NCI-H1092 treated with DMSO at 0.1 percent for 48 hours (cell line): ENCODE measurements around the gene EXOC4.

Source experiments
- DNase-seq: peaks from one replicate; lab custom pipeline; 2025; lab: John Stamatoyannopoulos, UW

The EXOC4 gene

DNA sequence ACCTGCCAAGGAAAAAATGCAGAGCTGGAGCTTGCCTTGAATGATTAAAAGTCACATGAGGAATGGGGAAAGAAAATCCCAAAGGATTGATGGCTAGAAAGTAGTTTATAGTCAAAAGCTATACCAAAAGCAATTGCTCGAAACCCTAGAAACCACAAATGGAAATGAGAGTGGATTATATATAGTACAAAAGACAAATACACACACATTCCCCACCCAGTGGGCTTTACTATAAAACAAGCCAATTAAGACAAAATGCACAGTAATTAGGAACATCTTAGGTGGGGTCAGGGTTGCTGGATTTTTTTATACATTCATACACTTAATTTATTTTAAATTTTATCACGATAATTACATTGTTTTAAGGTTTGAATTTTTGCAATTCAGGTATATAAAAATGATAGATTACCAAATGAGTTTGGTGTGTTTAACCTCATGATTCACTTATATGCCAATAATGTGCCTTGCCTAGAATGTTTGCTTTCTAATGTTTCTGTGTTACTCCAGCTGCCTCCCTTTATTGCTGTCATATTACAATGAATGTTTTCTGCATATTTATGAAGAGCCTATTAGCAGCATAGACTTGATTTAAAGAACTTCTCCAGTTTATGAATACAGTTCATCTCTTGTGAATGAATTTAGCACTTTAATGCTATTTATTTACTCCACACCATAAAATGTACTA lies 421.3 kb downstream of the EXOC4 start:
- peak; percentile 20 for DNase-seq

DNA sequence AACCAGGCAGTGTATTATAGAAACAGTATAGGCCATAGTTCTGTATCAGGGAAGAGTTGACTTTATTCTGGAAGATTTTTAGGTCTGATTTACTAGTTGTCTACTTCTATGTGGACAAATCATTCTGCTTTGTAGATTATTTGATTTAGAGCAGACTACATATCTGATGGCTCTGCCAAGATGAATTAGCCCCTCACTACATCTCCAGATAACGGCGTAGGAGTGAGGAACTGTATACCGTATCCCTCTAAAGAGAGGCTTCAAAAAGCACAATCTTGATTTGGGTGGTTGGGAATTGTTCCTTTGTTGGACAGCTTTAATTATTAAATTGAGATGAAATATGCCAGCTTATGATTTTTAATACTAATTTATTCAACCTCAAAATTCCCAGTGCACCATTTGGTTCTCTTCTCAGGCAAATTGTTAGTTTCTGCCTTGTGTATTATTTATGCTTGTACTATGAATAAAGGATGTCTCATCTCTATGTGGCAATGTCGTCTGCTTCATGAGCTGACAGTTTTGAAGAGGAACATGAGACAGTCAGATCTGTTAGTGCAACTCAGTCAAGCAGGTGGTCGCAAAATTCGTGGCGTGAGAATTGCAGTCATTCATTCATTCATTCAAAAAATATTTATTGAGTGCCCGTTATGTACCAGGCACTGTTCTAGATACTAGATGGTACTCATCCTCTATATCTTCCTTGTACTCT lies 422.8 kb downstream of the EXOC4 start:
- no peak for DNase-seq

DNA sequence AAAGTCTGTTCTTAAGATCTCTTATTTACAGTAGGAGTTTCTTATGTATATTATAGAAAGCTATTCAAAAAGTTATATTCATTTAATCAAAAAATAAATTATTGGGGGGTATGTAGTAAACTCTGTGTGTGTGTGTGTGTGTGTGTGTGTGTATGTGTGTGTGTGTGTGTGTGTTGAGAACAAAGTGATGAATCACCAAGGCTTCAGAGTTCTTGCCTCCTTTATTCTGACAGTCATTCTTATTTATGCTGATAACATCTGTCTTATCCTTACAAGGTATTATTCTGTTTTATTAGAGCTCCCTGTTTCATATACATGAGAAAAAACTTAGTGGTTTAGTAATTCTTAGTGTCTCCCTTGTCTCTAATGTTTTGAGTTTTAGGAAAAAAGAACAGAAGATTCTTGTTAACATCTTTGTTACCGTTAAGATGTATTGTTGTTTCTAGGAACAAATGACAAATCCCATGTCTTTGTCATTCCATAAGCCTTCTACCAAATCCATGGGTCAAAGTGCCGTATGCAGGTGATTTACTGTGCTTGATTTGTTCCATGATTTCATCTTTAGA lies 424.0 kb downstream of the EXOC4 start:
- no peak for DNase-seq

DNA sequence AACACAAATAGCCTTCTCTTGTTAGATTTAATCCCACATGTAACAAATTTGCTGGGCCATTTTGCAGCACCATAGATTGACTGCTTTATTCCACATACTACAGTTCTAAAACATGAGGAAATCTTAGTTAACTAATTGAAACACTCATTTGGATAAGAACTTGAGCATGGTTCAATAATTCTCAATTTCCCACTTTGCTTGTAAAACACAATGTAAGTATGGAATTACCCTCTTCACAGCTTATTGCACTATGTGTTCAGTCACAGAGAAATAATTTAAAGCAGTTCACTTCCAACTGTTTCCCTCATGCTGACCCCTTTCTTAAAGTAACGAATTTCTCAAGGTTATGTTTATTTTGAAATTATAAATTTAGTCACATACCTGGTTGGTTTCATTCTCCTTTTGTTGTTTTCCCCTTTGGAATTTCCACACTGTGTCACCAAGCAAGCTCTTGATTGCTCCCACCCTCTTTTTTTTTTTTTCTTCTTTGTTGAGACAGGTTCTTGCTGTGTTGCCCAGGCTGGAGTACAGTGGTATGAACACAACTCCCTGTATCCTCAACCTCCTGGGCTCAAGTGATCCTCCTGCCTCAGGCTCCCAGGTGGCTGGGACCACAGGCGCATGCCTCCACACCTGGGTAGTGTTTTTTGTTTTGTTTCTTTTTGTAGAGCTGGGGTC lies 425.4 kb downstream of the EXOC4 start:
- DNase-seq = no peak

DNA sequence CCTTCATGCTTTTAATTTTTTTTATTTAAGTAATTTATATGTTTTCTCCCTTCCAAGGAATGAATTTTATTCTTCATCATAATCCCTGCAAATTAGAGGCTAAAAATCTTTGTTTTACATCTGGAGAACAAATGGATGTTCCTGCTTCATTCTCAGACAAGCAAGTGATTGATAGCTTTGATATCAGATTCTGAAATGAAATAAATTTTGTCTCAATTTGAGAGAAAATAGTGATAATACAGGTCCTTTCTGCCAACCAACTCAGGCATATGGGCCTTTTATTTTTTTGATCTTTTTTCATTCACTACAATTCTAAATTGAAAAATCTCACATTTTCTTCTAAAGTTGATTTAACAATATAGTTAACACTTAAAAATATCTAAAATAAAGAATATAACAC lies 427.1 kb downstream of the EXOC4 start:
- DNase-seq = no peak

DNA sequence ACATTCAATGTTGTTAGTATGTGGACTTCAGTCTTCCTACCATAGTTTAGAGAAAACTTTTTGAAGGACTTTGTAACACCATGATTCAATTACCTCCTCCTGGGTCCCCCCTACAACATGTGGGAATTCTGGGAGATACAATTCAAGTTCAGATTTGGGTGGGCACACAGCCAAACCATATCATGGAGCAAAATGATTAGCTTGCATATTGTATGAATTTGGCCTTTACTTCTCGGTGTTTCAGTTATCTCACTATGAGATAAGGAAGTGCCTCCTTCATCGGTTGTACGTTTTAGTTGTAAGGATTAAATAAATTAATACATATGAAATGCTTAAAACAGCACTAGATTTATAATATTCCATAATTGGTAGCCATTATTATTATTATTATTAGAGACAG lies 428.7 kb downstream of the EXOC4 start:
- DNase-seq = no peak

DNA sequence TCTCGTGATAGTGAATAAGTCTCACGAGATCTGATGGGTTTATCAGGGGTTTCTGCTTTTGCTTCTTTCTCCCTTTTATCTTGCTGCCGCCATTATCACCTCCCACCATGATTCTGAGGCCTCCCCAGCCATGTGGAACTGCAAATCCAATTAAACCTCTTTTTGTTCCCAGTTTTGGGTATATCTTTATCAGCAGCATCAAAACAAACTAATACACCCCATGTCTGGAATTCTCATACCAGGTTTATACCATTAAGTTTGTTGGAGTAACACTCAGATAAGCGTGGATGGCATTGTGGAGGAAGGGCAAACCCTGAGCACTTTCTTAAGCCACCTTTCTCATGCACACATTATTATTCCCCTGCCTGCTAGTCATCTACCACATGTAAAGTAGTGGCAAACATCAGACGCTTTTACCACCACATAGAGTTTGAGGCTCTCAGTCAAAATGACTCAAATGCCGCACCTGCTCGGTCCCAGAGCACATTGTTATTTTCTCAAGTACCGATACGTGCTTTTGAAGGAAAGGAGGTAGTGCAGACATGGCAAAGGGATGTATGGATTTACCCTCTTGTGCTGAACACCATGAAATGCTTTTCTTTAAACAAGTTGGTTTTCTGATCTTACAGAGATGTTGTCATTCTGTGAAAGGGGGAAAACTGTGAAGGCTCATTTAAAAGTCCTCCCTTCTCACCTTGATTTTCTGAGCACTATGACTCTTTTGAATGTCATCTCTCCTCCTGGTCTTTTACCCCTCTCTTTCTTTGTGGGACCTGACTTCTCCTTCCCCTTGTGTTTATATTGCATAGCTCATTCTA lies 429.7 kb downstream of the EXOC4 start:
- no peak for DNase-seq

DNA sequence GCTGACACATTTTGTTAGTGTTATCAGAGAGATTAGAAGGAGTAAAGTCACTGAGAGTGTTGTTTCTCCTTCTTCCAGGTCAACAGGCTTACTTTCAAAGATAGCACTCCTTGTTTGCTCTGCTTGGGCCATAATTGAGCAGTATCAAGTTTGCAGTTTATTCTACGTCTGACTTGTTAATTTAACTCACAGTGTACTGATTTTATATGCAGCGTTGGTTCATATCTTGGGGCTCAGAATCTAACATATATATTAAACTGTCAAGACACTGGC lies 430.2 kb downstream of the EXOC4 start:
- no peak for DNase-seq

DNA sequence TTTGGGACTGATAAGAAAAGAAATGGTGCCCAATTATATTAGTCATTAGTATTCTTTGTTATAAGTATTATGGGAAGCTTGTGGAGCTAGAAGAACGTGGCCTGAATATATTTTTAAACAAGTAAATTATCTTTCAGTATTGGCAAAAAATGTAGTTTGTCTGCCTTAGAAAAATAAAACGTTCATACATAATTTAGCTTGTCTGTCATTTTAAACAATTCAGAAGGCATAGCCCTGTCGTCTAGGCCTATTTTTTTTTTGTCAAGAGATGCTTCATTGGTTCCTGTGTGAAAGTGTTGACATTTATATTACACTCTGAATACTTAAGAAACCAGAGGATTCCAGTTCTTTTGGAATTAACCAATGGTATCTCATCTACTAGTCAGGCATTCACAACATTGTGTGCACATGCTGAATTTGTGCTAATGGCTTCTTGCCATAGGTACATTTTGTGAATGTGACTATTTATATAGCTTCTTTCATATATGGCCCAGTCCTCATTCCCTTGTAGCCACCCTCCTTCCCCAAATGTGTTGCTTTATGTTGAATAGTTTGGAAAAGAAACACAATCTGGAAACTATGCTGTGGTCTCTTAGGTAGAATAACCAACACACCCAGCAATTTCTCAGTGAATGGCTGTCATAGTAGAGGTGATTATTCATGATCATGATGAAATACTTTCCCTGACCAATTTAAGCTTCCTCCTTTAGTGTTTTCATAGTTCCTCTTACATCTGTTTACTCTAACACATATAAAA lies 435.8 kb downstream of the EXOC4 start:
- no peak for DNase-seq

DNA sequence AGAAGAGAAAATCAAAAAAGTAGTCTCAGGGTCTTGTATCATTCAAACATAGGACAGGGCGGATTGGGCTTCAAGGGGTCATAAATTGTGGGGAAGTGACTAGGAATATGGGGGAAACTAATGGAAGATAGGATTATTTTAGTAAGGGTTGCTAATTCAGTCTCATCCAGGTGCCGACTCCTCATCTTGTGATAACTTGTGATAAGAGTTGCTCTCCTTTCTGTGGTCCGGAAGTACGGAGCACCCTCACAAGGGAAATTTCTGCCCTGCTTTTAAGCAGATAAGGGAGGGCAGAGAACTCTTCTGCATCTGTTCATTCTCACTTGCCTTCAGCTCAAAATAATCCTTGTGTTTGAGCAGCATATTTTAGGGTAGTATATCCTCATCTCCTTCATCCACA lies 437.9 kb downstream of the EXOC4 start:
- no peak for DNase-seq

DNA sequence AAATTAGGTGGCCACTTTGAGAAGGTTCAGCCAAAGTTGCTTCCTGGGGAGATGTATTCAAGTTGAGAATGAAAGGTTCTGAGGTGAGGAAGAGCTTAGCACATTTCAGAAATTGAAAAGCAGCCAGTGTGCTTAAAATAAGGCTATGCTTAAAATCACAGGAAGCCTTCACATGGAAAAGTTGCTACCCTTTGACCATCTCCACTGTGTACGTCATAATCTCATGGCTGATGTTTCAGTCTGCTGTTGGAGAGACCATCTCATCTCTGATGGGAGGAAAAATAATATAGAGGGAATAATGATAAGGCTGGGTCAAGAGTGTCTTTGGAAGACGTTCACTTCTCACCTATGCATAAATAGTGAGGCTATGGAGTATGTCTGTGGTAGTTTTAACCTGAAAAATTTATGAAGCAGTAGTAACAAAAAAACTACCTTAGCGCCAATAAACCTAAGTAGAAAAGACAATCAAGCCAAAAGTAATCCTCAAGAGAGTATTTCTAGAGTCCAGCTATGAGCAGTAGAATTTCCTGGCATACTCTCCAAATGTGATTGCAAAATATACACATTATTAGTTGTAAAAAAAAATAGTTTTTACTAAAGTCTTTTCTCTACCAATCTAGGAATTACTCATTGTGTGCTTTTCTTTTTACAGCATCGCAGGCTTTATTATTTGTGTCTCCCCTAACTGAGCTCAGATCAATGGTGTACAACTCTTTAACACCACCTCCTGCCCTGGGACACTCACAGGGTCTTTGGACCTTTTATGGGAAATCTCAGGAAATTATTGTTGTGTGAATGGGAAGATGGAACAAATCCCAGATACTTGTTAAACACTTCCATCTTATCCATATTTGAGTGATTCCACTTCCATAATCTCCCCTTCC lies 439.1 kb downstream of the EXOC4 start:
- DNase-seq = no peak

DNA sequence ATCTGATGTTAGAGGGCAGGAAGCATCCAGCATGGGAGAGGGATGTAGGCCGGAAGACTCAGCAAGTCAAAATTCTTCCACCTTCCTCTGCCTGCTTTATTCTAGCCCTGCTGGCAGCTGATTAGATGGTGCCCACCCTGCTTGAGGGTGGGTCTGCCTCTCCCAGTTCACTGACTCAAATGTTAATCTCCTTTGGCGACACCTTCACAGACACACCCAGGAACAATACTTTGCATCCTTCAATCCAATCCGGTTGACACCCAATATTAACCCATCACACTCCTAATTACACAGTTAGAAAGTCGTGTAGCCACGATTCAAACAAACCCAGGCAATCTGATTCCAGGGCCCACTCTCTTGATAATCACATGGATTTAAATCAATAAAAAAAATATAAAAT lies 440.4 kb downstream of the EXOC4 start:
- no peak for DNase-seq

DNA sequence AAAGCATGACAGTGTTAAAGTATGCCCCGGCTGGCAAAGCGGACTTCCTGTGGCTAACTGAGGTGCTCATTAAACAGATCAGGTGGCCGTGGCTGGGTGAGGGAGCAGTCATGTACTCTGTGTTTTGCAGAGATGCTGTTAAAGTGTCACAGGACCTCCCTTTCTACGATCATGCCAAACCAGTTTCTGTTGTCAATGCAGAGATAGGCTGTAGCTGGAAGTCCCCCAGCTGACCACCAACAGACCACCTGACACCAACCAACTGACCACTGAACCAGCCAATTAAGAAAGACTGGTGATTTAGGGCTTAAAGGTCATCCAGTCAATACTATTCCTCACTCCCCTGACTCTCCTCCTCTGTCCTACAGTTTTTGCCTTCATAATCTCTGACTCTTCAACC lies 443.2 kb downstream of the EXOC4 start:
- DNase-seq = no peak

DNA sequence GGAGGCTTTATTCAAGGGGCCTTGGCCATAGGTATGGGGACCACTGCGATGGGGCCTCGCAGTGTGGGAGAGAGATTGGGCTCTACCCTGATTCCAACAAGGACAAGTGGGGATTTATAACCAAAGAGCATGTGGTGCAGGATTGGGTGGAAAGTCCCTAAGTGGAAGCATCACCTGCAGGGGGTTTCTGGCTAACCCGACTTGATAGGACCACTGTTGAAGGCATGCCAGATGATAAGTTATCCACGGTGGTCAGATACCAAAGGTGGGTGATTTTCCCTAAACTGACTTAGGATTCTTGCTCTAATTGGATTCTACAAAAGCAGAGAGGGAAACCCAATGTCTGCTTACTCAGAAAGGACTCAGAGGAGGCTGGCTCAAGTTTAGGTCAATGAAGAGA lies 444.7 kb downstream of the EXOC4 start:
- no peak for DNase-seq

DNA sequence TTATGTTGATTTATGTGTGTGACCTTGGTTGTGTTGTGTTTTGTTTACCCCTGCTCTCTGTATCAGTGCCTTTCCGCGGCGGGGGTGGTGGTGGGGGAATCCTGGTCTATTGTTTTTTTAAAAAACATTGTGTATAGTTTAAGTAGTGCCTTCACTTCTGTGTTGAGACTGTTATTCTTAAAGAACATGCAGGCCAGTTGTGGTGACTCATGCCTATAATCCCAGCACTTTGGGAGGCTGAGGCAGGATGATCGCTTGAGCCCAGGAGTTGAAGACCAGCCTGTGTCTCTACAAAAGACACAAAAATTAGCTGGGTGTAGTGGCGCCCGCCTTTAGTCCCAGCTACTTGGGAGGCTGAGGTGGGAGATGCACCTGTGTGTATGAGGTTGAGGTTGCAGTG lies 445.2 kb downstream of the EXOC4 start:
- no peak for DNase-seq

DNA sequence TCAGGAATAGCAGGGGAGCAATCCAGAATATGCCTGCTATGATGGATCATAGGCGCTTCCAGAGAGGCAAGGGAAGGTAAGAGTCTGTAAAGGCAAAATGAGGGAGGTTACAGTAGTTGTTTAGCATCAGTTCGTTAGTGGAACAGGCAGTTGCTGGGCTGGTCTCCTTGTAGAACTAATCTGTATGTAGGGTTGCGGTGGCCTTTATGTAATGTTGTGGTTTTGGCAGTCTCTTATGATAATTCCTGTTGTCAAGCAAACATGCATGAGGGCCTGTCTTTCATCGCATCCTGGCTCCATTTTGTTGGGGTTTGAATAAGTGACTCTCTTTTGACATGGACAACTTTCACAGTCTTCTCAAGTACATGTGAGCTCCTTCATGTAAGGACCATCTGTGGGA lies 446.5 kb downstream of the EXOC4 start:
- DNase-seq = no peak

DNA sequence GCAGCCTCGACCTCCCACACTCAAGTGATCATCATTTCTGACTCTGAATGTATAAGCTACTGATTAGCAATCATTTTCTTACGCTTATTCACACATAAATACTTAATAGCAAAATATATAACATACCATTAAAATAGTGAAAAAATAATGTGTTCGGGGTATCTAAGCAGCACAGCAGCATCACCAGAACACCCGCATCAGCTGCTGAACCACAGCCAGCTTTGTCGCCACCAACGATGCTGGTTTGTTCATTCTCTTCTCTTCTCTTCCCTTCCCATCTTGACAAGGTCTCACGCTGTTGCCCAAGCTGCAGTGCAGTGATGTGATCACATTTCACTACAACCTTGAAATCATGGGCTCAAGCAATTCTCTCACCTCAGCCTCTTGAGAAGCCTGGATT lies 449.2 kb downstream of the EXOC4 start:
- no peak for DNase-seq

DNA sequence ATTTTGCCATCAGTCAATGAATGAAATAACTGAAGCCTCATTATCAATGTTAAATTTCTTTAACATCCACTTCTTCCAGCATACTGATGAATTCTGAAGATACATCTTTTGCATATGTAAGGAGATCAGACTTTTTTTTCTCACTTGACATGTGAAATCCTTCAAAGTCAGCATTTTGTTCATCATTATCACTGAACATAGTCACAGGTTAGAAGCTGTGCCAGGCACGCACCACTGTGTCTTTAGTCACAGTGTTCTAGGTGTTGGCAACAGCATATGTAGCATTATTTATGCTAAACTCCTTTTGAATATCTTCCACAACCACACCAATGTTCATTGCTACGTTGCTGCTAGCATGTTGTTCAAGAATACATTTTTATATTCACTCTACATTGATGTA lies 450.1 kb downstream of the EXOC4 start:
- no peak for DNase-seq

DNA sequence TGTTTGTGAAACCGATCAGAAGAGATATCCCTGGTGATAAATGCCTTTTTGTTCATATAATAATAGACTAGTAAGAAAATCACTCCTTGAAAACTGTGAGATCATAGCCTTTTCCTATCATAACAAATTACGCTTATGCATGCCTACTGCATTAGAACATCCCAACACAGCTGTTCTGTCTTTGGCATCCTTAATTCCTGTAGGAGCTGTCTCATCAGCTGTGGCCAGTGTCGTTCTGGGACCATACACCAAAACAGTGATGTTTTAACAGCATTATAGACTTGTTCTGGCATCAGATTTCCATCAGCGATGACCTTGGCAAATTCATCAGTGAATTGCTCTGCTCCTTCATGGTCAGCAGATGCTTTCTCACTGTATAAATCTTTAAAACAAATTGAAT lies 450.7 kb downstream of the EXOC4 start:
- DNase-seq = no peak

DNA sequence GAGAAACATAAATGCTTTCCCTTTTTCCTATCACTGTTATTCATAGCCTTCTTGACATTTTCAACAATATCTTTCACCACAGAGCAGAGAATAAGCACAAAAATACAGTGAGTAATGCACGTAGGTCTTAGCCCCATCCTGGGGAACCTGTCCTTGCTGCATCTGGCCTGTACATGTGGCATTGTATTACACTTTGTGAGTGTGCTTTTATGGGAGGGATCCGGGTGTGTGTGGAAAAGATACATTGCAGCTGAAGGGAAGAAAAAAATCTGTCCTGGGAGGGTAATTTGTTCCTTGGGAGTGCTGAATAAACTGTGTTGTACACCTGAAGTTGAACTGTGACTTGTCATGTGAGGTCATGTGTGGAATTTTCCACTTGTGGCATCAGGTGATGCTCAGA lies 451.6 kb downstream of the EXOC4 start:
- no peak for DNase-seq

DNA sequence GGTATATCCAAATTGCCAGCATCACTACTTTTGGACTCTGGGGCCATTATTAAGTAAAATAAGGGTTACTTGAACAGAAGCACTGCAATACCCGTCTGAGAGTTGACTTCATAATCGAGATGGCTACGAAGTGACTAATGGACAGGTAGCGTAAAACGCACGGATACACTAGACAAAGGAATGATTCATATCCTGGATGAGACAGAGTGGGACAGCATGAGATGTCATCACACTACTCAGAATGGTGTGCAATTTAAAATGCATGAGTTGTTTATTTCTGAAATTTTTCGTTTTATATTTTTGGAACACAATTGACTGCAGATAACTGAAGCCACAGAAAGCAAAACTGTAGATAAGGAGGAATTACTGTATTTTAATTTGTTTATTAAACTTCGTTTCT lies 452.7 kb downstream of the EXOC4 start:
- DNase-seq = no peak
